ENCODE data around the gene CAPN12. TPM values are rescaled to one million over a fixed set of nuclear protein-coding genes. Genes with fewer than 3 reads are reported as not detected.

Gene CAPN12
- polyA plus RNA-seq, 3 donors, result 9.1 to 14.0 (median 12.9) TPM

DNA sequence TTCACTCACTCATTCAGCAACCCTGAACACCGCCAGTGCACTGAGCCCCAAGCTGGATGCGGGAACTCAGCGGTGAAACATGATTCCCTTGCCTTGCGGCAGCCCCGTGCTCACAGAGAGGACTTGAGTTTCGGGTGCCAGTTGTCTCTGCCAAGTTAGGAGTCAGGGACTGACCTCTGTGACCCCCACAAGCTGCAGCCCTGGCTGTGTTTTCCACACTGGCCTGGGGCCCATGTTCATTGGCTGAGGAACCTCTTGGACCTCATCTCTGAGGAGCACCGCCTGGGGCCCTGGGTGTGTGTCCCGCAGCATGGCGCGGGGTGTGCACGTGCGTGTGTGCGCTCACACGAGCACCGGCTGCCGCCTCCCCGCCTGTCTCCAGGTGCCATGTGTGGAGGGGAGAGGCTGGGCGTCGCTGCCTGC is 31.0 kb downstream of the CAPN12 start:
- DNase-seq, result no peak

DNA sequence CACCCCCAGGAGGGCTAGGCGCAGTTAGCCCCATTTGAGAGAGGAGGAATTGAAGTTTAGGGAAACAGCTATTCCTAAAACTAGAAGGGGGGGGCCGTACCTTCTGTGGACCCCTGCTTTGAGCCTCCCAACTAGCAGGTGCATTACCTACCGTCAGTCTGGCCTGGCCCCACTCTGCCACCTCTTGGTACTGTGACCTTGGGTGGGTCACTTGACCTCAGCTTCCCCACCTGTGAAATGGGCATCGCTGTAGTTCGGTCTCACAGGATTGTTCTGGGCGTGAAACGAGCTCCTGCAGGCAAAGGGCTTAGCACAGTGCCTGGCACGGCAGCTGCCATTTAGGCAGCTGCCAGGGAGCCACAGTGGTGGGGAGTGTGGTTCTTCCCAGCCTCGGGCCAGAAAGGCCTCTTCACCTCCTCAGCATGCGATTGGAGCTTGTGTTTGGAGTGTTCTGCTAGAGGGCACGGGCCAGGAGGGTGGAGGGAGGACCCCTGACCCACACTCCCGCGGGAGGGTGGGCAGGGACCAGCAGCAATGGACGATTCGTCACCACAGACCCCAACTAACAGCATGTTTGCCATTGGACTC is 32.0 kb downstream of the CAPN12 start:
- DNase-seq, result no peak

DNA sequence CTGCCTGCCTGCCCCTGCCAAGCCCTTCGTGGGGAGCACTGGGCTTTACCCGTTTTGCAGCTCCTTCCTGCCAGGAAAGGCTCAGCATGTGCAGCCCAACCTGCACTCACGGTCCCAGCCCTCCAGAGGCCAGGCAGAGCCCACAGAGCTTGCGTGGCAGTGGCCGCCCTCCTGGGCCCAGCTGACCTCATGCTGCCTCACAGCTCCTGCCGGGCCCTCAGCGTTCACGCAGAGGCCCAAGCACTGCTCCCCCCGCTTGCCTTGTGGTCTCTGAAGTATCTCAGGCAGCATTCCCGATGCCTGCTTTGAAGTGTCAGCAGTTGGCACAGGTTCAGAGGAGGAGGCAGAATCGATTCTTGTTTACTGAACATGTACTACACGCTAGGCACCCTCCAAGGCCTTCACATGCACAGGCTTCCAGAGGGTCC is 32.5 kb downstream of the CAPN12 start:
- no peak for DNase-seq

DNA sequence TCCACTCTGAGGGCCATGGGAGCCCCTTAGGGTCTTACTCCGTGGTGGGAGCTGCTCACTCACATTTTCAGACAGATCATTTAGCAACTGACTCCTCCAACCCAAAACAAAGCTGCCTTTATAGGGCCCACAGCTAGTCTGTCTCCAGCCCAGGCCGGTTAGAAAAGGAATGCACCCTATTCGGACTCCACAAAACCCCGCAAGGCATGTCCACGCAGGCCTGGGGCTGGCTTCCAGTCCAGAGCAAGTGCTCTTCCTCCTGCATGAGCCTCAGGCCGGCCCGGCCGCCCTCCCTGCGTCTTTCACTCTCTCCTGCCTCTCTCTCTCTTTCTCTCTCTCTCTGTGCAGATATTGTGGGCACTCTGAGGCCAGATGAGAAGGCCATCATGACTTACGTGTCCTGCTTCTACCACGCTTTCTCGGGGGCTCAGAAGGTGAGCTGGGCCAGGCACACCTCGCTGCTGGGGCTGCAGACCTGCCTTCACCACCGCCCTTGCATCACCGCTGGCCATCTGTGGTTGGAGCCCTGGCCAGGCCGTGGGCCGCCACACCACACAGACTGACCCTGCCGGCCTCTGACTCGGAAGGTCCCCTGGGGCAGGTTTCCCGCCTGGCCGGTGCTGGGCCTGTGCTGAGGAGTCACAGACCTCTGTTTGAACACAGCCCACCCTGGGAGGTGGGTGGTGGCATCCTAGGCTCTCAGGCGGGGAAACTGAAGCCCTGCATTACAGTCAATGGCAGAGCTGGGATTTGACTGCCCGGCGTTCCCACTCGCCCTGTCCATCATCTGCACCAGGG is 33.1 kb downstream of the CAPN12 start:
- no peak for DNase-seq

DNA sequence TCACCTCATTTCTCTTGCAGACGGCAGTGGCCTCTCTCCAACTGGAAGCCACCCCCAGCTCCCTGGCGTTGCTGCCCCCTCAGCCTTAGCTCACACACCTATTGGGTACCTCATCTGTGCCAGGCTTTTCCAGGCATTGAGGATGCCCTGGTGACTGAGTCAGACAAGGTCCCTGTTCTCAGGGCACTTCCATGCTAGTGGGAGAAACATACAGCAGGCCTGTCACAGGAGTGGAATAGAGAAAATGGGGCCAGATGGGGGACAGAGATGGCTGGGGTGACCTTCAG is 33.9 kb downstream of the CAPN12 start:
- DNase-seq, result no peak

DNA sequence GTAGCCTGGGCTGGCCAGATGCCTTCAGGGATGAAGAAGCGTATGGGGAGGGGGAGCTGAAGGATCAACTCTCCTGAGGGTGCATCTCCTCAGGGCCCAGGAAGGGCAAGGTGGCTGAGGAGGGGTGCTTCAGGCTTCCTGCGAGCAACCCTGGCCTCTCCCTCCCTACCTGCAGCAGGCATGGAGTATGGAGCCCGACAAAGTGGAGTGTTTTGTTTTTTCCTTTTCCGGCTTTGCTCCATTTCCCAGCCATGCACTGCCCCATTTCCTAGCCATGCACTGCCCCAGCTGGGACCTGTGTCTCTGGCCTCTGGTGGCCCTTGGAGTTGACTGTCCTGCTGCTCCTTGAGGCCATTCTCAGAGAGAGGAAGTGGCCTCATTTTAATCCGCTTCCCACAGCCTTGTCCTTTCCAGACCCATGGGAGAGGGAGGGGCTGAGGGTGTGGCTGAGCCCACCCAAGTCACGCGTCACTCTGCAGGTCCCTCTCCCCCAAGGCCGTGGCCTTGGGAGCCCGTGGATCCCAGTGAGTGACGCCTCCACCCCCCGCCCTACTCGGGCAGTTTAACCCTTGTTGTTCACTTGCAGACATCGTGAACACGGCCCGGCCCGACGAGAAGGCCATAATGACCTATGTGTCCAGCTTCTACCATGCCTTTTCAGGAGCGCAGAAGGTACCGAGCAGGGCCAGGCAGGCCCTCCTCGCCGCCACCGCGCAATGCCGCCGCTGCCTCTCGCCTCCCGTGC is 34.4 kb downstream of the CAPN12 start:
- DNase-seq, result no peak

DNA sequence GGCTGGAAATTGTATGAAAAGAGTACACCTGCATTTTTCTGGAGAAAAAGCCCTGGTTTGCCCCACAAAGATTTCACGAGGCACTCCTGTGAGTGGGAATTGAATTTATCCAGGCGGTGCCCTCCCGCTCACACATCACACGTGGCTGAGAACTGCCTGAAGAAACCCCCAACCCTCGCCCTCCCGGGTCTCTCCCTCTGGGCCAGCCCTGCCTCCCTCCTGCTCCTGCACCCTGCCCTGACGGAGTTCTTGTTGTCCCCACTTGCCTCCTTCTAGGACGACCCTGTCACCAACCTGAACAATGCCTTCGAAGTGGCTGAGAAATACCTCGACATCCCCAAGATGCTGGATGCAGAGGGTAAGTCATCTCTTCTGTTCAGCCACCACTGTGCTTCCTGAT is 35.2 kb downstream of the CAPN12 start:
- no peak for DNase-seq

DNA sequence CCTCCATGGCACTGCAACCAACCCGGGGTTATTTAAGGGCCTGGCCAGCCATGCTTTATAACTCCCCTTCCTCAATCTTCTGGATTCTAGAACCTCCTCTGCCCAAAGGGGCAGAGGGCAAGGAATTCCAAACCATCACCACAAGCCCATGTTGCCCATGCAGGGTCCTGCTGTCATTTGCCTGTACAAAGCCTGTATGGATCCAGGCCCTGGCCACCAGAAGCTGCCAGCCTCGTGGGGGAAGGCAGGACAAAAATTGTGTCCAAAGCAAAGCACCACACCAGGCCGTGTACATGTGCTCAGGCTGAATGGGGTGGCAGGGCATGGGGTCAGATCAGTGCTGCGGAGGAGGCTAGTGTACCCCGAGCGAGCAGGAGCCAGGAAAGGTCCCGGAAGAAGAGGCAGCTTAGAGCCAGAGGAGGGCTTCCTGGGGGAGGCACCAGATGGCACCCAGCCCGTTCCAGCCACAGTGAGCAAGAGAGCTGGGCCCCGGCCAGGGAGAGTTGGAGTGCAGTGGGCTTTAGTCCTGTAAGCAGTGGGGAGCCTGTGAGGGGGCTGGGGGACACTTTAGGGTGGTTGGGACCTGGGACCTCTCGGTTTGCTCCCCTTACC is 35.8 kb downstream of the CAPN12 start:
- no peak for DNase-seq

DNA sequence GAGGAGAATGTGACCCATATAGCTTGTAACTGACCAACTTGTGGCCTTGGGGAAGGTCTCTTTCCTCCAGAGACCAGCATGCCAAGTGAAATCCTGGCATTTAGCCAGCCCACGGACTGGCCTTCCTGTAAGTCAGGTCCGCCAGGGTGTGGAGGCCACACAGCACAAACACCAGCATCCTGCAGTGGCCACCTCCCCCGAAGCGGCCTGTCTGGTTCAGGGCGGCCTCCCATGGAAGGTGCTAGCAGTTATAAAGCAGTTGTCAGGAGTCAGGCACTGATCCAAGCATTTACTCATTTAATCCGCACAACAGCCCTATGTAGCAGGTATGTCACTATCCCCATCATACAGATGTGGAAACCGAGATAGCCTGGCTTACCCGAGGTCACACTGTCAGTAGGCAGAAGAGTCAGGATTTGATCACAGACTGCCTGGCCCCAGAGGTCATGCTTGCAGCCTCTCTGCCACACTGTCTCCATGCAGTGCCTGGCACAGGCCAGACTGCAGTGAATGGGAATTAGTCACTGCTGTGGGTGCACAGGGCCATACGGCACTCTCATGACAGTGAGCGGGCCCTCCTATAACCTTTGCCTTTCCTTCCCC is 36.7 kb downstream of the CAPN12 start:
- no peak for DNase-seq

DNA sequence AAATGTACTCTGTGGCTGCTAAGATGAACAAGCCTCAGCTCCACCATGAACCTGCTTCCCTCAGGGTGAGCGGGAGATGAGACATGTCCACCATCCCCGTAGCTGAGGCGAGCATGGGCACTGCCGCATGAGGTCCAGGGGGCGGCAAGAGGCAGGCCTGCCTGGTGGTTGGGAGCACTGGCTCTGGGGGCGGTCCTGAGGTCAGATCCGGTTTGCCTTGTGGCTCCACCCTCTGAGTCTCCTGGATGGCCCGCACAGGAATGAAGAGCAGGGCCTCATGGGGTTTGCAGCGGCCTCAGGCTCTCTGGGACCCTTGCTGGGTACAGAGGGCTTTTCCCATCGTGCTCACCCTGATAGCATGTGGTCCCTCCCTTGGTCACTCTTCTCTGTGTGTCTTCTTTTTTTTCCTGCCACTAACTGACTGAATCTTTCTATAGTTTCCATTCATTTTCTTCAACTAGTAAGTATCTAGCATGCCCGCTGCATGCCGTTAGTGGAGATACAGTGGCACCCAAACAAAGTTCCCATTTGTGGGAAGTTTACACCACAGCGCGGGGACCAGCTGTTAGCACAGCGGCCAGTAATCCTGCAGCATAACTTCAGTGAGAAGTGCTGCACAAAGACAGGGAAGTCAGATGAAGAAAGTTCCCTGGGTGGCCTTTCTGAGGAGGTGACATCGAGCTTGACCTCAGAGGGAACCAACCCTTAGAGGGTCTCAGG is 37.3 kb downstream of the CAPN12 start:
- DNase-seq, result no peak

DNA sequence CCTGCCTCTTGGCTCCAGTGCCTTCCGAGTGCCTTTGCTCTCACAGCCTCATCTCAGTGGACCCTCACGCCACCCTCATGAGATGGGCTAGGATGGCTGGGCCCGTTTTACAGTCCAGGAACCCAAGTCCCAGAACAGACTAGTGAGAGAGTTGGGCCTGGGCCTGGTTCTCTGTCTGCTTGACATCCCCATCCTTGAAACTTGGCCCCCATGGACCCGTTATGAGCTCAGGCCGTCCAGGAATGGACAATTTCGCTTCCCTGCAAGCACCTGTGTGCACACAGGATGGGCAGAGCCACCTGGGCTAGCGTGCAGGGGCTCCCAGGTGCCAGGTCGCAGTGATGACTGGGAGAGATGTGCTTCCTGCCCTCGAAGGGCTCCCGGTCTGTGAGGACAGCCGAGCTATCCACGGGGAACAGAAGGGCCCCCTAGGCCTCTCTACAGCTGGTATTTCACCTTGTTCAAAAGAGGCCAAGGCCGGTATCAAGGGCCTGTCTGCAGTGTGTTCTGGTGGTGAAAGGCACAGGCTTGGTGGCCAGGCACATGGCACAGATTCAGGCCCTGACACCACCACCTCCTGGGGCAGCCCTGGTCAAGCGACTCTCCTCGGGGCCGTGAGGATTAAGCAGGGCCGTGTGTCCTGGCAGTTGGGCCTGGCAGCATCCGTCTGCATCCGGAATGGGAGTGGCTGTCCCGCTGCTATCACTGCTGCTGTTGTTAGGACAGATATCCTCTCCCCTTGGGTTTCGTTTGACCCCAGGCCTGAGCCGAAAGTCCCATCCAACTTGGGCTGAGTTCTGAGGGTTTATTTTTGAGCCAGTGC is 38.9 kb downstream of the CAPN12 start:
- DNase-seq, result no peak

DNA sequence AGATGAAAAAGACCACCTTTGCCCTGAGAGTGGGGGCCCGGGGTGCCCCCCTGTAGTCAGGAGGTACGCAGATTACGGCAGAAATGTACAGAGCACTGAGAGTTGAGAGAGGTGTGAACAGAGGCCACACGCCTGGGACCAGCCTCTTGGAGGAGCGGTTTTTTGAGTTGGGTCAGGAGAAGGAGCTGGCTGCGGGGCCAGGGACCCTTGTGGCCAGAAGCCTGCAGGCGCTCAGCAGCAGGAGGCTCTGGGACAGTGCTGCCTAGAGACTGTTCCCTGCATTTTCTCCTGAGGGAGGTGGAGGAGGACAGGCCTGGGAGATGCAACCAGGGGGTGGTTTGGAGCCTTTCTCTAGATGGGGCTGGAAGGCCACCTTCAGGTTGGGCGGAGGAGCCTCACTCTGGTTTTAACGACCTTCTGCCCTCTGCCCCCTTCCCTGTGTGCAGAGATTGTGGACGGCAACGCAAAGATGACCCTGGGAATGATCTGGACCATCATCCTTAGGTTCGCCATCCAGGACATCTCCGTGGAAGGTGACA is 39.7 kb downstream of the CAPN12 start:
- DNase-seq, result no peak

DNA sequence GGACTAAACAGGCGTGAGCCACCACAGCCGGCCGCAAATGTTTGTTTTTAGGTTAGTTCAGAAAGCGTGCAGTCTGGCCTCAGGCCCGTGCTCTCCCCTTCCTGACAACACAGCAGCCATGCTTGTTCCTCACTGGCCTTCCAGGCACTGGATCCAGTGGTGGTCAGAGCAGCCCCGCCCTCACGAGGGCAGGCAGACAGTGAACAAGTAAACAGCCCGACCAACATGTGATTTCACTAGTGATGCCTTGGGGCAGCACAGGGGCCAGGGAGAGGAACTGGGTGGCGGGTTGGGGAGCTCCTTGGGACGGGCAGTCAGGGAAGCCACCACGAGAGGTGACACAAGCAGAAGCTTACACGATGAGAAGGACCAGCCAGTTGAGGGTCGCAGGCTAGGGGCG is 40.8 kb downstream of the CAPN12 start:
- no peak for DNase-seq

DNA sequence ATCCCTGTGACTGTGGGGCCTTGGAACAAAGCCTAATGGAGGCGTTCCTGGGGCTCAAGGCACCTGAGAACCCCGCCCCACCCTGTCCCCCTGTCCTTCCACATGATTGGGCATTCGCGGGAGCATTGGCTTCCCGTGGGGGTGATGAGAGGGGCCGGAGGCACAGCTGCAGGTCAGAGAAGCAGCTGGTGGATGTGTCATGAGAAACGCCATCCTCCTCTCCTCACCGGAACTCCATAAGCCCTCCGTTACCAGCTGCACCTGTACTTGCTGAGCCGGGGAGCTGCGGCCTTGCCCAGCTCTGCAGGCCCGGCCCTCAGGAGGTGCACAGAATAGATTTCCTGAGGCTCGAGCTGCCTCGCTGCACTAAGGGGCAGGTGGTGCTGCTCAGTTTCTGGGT is 42.0 kb downstream of the CAPN12 start:
- no peak for DNase-seq

DNA sequence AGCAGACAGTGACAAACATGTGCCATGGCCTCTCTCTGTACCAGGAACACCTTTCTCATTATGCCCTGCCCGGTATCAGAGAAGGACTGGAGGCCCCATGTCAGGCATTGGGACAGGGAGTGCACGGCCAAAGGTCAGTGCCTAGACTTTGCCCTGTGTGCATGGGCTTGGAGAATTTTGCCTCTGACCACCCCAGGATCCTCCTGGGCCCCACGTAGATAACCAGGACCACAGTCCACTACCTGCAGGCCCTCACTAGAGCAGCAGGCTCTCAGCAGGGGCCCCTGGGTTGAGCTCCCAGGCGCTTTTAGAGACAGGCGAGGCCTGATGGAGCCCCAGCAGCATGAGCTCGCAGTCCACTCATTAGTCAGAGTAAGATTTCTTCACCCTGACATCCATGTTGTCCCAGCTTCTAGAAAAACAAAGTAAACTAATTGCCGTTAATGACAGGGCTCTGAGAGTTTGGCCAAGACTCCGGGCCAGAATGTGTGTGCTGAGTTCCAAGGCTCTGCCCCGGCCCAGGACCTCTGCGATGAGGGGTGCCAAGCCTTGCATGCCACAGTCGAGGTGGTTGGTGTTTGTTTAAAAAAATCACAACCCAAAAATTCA is 42.7 kb downstream of the CAPN12 start:
- DNase-seq, result no peak

DNA sequence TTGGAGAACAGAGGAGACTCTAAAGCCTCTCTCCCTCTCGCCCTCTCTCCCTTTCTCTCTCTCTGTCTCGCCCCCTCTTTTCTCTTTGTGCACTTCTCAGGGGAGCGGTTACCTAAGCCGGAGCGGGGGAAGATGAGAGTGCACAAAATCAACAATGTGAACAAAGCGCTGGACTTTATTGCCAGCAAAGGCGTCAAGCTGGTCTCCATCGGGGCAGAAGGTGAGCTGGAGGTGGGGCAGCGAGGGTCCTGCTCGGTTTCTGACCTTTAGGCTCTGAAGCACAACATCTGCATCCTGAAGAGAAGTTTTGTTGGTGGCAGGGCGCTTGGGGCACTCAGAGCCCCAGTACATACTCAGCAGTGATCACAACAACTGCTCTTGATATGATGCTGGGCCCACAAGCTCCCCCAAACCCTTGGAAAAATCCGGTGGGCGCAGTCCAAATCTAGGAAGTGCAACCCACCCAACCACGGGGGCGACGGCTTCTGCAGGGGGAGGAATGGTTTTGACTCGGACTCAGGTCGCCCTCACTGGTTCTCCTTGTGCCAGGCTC is 43.3 kb downstream of the CAPN12 start:
- DNase-seq, result no peak

DNA sequence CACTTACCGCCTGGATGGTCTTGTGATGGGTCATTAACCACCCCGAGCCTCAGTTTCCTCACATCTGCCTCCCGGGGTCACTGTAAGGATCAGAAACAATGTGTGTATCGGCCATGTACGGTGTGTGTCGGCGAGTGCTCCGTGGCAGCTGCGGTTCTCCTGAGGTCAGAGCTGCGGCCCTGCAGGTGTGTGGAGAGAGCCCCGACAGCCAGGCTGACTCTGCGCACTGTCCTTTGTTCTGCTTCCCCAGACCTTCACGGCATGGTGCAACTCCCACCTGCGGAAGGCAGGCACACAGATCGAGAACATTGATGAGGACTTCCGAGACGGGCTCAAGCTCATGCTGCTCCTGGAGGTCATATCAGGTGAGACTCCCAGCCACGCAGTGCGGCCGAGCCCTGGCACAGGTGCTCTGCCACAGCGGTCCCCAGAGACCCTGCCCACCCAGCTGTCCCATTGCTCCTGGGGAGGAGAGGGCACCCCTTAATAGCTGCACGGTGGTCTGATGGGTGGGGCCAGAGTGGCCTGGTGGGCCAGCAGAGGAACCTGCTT is 43.8 kb downstream of the CAPN12 start:
- no peak for DNase-seq

DNA sequence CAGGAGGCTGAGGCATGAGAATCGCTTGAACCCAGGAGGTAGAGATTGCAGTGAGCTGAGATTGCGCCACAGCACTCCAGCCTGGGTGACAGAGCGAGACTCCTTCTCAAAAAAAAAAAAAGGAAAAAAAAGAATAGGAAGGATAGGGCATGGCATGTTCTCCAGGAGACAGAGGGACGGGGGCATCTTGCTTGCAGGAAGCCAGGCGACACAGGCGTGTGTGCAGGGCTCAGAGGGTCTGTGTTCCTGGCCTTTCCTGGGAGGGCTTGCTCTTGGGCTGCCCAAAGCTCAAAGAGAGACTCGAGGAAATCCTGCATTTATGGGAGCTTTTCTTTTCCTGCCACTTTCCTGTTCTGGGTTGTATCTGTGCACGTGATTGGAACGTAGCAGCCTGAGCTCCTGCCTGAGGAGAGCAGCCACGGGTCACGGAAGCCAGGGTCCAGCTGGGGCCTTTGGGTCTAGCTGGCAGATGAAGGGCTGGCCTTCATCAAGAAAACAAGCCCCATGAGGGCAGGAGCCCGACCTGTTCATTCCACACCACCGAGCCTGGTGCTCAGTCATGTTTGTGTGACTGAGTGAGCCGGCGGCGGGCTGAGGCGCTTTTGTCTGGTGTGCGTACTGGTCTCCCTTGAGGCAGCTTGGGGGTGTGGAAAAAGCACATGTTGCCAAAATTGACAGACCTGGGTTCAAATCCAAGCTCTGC is 44.5 kb downstream of the CAPN12 start:
- DNase-seq, result no peak

DNA sequence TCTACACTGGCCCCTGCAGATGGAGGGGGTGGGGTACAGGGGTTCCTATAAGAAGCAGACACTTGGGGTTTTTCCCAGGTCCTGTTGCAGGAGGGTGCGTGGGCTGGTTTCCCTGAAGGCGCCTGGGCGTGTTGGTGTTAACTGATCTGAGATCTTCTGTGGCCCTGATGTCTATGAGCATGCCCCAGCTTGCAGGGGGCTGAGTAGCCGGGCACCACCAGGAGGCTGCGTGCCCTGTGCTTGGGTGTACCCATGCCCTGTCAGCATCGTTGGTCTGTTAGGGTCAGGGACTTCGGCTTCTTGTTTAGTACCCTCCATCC is 45.3 kb downstream of the CAPN12 start:
- DNase-seq, result no peak

Data from renal pelvis (tissue), 4 donors.